Stimulated activated CD4-positive, alpha-beta T cell treated with anti-CD3 and anti-CD28 coated beads, Interleukin-15, amount 100 ng/mL, for 48 hours (primary cell): Measurements from ENCODE around the gene GBP7.
A peak's percentile ranks its signal among the peaks of the same experiment; 100 is the strongest.
"Not testable (repeated sequence)": the region's sequence is repeated elsewhere in the genome, so short reads cannot be mapped to it uniquely, and the experiment has no call there.

ENCODE experiments used
- DNase-seq, 2 donors: peaks; one replicate each; pipeline ENCODE4 v3.0.0-alpha.2; 2020; ENCODE audit warnings: low read depth in 2 of 2

GBP7 gene

DNA sequence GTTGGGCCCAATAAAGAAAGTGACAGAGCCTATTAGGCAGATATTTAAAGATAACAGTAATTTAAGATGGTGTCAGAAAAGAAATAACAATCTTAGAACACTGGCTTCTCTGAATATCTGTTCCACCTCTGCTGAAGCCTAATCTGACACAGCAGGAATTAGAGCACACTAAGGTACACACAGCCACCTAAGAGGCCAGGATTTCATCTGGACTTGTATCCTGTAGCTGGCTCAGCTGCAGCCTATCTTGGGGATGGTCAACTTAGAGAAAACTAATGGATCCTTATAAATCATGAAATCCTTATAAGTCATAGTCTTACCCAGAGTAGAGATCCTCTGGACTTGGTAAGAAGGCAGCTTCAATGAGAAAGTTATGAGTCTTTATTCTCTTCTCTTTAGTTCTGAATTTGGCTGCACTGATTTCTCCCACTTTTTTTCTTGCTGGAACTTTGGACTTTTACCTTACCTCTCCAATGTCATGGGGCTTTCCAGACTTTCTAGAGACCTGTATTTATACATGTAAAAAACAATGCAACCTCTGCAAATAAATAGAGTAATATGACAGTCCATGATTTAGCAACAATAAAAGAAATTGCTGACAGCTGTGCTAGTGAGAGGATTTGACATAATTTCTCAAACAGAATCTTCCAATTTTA lies at the start of gene GBP7:
Gene GBP7 (minus strand): TSS at position 403 of the 656 bp plus-strand sequence. CDS start 4,068 bp downstream, outside the sequence.
- no peak for DNase-seq

DNA sequence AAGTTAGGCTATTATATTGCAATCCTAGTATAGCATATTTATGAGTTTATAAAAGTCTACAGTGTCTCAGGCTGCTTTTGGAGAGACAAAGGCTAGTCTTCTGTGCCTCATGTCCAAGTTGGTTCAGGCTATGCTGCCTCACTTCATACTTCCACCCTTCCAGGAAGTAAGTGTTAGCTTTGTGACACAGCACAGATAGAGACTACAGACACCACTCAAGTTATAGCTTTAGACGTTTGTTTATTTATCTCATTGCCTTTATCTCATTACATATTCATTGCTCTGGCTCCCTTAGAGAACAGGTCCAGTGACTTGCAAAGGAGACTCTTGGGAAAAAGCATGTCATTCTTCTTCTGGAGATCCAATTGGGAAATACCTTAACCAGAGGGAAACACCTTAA lies 45.5 kb upstream of the GBP7 start:
- no peak for DNase-seq

- not testable (repeated sequence) for DNase-seq
Observed at GRCh38 chr1:89219851-89220250, 44.0 kb upstream of the GBP7 start.

DNA sequence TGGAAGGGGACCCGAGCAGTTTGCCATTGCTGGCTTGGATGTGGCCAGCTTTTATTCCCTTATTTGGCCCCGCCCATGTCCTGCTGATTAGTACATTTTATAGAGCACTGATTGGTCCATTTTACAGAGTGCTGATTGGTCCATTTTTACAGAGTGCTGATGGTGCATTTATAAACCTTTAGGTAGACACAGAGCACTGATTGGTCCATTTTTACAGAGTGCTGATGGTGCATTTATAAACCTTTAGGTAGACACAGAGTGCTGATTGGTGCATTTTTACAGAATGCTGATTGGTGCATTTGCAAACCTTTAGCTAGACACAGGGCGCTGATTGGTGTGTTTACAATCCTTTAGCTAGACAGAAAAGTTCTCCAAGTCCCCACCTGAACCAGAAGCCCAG lies 43.1 kb upstream of the GBP7 start:
- not testable (repeated sequence) for DNase-seq

DNA sequence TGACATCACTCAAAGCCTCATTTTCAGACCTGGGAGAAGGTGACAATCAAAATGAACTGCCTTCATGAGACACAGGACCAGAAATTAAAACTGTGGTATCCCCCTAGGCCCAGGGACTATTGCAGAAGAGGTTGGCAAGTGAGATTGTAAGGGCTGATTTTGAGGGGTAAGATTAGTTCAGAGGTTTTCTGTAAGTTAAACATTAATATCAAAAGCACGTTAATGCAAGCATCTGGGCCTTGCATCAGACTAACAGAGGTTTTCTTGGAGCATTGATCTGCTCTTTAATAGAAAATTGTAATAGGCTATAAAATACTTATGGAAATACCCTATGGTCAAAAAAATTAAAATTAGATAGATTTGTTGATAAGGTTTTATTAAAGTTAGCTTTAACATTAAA lies 37.5 kb upstream of the GBP7 start:
- DNase-seq: no peak

GRCh38 chr1:89211035-89211634 lies 35.3 kb upstream of the GBP7 start:
- DNase-seq: no peak

DNA sequence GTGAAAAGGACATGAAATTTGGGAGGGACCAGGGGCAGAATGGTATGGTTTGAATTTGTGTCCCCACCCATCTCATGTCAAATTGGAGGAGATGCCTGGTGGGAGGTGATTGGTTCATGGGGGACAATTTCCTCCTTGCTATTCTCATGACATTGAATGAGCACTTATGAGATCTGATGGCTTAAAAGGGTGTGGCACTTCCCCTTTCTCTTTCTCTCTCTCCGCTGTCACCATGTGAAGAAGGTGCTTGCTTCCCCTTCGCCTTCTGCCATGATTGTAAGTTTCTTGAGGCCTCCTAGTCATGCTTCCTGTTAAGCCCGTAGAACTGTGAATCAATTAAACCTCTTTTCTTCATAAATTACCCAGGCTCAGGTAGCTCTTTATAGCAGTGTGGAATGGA lies 30.6 kb upstream of the GBP7 start:
- no peak for DNase-seq

DNA sequence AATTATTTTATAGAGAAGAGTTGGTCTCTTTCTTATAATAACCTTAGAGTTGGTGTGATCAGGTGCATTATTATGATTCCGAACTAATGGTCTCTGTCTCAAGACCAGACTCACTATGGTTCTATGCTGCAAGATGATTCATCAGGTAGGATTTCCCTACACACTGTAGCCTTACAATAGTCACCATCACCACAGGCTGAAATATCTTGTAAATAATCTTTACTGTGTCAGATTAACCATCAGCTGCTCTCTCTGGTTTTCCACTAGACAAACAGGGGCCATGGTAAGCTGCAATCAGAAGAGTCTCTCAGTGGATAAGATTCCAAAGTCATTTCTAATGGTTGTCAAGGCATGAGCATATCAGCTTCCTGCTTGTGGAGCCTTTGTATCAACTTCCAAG lies 27.4 kb upstream of the GBP7 start:
- no peak for DNase-seq

GRCh38 chr1:89201106-89201794 lies 25.4 kb upstream of the GBP7 start:
- DNase-seq: no peak

DNA sequence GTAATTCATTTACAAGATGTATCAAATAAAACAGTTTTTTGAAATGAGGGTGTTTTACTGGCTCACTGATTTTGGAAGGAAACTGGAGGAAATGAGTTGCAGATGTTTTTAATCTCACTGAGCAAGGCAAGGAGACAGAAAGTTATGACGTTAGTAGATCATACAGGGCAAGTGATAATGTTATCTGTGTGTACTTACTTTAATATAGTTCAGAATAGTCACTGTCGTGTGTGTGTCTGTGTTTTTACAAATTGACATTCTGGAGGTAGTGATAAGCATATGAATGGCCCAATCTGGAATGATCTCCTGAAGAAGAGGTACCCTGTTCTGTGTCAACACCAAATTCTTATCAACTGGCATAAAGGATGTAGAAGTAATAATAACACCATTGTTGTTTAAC lies 24.9 kb upstream of the GBP7 start:
- DNase-seq: no peak

DNA sequence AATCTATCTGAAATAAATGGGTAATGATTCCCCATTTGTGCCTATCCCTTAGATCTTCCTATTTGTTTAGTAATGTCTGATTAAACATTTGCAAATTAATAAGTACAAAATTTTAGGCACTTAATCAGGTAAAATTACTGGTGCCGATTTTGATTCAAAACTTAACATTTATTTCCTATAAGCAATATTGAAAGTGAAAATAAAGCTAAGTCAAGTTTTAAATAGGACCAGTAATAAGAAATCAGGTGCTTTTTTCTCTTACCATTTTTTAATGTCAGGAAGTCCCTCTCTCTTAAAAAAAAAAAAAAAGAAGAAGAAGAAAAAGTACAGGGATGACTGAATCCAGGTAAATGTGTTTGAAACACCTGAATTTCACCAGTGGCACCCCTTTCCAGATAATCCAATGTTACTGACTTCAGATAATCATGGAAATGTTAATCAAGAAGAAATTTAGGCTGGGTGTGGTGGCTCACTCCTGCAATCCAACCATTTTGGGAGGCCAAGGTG lies 23.8 kb upstream of the GBP7 start:
- DNase-seq: no peak

GRCh38 chr1:89198491-89199072 lies 22.8 kb upstream of the GBP7 start, which contains the start of gene GBP4:
Gene GBP4, minus strand, starts transcription at chr1:89198942. Its CDS starts 108 bp downstream, at chr1:89198834.
- DNase-seq: peak; percentile 8 to 33

- no peak for DNase-seq
Observed at GRCh38 chr1:89198081-89198480, 22.3 kb upstream of the GBP7 start.

- DNase-seq: no peak
Observed at GRCh38 chr1:89195476-89195875, 19.7 kb upstream of the GBP7 start.

DNA sequence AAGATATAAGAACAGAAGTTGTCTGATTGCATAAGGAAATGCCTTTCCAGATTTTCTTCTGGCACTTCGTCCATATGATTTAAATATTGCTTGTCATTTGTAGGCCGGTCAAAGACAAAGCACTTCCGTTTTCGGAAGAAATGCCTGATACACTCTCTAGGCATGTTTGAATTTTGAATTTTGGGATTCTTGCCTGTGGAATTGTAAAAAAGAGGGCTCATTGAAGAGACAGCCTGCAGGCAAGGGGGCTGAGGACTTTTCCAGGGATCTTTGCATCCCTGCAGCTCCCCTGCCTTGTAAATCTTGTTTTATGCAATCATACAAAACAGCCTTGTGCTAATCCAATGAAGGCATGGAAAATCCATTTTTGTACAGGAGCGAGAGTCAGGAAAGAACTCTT lies 15.5 kb upstream of the GBP7 start:
- no peak for DNase-seq

DNA sequence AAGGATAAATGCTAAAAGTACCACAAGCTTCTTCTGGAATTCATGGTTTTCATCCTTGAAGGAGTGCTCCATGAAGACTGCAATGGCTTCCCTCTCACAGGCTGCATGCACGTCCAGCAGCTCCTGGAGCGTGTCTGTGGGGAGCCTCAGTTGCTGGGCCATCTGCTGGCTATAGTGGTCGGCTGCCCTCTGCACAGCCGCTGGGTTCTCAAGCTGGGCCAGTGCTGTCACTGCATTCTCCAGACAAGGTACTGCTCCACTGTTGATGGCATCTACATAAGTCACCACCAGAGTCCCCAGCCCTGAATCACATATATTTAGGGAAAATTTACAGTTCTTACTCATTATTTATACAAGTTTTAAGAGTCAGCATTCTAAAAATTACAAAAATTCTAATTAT lies 14.2 kb upstream of the GBP7 start:
- DNase-seq: no peak

GRCh38 chr1:89179343-89179742 lies 3.5 kb upstream of the GBP7 start:
- DNase-seq: no peak

DNA sequence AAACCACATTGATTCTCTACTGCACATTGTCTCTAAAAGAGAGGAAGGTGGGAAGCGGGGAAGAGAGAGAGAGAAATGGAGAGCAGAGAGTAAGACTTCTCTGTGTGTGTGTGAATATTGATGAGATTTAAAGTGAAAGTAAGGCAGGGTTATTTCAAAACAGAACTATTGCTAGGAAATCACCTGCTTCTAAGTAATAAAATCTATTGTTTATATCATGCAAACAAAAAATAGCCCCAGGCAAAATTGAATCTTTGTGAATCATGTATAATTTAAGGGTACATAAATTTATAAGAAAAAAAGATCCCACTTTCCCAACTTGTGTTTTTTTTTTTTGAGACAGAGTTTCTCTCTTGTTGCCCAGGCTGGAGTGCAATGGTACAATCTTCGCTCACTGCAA lies 1.2 kb upstream of the GBP7 start:
- no peak for DNase-seq

DNA sequence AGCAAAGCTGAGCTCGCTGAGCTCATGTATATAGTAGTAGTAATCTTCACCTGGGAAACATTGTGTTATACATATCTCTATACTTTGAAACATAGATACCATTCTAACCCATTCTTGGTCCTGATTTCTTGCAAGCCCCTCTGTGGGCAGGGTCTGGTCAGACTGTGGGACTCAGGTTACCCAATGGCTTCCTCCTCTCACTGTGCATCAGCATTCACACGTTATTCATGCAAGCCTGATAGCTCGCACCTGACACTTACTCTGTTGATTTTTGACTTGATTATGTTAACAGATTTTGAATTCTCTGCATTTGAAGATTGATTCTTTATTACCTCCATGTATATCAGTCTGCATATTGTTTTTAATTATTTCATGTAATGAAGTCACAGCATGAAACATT lies 1.3 kb downstream of the GBP7 start:
- DNase-seq: no peak

DNA sequence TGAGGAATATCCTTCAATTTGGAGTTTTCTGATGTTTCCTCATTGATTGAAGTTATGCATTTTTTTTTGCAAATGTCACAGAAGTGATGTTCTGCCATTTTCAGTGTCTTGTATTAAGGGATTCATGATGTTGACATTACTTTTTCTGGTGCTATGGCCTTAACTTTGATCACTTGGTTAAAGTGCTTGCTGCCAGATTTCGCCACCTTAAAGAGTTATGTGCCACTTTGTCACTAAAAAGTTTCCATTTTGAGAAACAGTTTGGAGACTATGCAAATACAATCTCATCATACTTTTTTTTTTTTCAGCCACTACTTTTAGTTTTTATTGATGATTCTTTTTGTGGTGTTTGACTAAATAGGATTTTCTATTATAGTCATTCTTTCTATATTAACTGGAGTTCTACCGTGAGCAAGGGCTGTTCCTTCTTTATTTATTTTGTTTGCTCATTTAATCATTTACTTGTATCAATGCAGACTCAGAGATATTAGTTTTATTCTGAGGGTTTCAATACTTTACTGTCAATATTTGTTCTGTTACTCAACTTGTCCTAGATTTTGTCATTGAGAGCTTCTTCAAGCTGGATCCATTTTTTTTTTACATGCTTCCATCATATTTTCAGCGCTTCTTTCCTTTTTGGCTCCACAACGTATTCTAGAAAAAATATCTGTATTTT lies 3.2 kb downstream of the GBP7 start:
- no peak for DNase-seq

DNA sequence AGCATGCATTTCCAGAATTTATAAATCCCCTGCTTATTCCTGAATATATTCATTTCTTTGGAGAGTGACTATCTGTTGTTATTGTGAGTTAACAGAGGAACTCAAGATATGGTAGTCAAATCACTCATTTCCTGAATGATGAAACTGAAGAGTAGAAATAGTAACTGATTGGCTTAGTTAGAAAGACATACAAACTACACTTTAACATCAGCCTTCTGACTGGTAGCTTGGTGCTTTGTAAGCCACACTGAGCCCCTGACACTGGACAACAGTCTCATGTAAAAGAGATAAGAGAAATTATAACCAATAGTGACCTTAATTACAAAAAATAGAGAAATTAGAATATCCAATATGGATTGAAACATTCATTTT lies 4.8 kb downstream of the GBP7 start:
- DNase-seq: no peak
